HG03135 (cell line): Measurements from ENCODE around the gene GIT1.
A peak's percentile ranks its signal among the peaks of the same experiment; 100 is the strongest.

Source experiments
- ATAC-seq: cut with Tn5 transposase; IDR thresholded peaks from one replicate; pipeline ENCODE4 v1.9.1; 2021; ENCODE audit warnings: mild to moderate bottlenecking, moderate library complexity; ENCODE audit not compliant: unreplicated experiment

GIT1 gene

DNA sequence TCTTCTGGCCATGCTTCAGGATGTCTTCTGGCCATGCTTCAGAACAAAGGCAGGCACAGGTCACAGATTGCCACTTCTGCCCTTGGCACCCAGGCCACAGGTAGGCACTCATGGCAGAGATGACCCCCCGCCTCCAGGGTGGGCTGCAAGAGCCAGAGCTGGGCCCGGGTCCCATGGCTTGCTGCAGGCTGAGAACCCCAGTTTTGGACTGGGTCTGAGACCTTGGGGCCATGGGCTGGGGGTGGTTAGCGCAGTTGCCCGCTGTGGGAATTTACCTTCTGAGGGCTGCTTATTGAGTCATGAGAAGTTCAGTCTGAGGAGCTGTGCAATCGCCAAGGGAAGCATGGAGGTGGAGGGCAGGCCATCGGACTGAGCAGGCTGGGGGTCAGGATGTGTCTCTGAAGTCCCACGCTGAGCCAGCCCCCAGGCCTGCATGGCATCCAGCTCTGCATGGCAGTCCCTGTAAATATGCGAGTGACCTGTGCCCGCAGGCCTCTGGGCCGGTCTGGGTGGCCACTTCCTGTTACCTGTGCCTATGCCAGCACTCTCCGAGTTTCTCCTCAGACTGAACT lies 5.2 kb upstream of the GIT1 start:
- no peak for ATAC-seq

DNA sequence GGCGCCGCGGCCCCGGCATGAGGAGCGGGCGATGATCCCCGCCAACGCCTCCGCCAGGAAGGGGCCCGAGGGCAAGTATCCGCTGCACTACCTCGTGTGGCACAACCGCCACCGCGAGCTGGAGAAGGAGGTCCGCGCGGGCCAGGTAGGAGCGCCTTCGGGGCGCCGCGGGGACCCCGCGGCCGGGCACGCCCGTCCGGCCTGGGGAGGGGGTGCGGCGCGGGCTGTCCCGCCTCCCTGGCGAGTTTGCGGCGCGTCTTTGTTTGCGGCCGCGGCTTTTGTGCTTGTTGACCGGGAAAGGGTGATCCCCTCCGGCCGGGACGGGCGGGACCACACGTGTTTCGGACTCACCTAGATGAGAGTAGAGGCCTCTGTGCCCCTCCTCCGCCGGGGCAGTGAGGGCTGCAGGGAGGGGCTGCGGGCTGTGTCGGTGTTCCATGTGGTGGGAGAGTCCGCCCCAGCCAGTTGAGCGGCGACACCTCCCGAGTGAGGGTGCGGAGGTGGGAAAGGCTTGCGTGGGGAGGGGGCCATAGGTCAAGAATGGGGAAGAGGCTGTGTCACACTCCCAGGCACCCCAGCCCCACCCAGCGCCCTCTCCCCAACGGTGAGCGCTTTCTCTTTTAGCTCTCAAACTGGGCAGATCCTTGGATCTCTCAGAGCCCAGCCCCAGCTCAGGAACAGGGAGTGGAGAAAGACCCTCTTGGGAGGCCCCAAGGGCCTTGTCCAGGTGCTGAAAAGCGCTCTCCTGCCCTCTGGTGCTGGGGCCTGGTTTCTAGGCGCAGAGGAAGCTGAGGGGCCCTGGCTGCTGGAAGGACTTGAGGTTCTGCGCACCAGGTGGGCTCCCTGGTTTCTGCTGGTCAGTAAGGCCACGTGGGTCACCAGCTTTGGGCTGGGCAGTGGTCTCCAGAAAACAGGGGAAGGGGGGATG lies 4.4 kb upstream of the GIT1 start:
- no peak for ATAC-seq

DNA sequence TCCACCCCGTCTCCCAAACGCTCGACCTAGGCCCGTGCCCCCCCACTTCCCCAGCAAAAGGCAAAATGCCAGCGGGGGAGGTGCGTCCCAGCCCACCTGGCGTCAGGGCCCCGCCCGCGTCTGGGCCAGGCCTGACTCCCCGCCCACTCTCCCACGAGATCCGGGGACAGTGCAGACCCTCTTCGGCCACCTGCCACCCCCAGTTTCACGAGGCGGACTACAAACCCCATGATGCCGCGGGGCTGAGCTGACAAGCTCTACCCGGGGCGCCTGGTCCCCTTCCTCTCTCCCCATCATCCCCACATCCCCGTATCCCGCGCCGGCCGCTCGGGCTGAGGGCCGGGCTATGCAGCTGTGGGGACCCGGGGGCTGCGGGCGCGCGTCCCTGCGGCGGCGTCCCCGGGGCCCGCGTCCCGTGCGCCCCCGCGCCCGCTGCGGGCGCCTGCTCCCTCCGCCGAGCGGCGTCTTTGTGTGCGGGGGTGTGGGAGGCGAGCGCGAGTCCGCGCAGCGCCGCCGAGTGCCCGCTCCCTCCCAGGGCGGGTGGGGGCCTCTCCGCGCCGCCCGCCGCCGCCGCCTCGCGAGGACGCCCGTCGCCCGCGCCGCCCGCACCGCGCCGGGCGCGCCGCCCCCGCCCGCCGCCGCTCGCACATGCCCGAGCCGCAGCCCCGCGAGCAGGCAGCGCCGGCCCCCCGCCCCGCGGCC lies 3.6 kb upstream of the GIT1 start, which contains the start of gene ANKRD13B:
TSS of gene ANKRD13B (plus strand) at position 283 of the 702 bp plus-strand sequence. CDS start 490 bp downstream, outside the sequence.
- ATAC-seq: no peak

DNA sequence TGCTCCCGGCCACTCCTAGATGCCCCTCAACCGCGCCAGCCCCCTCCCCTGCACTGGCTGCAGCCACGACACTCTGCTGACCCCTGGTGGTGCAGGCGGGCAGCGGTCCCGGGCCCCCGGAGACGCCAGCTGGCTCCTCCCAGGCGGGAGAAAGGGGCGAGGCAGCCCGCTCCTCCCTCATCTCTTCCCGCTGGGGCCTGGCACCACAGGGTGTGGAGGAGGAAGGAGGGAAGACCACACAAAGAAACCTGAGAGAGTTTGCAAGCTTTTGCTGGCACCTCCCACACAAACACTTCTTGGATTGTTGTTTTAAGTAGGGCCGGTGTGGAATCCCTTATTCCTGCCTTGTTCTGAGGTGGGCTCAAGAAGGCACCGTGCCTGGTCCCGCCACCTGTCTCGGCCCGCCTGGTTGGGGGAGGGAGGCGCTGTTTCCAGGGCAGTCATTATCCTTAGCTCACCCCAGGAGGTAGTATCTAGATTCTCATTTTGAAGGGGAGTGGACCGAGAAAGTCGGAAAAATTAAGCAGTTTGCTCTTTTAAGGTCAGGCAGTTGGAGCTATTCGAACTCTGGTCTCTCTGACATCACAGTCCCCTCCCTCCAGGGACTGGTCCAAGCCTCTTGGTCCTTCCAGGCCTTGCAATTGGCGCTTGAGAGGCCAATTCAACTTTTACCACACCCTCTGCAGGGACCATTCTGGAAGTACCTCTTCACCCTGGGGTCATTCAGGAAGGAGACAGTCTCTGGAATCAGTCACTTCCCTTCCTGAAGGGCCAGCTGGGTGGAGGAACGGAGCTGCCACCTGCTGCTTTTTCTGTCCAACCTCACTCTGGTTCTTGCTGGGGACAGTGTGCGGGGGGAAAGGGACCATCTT lies 2.5 kb upstream of the GIT1 start:
- ATAC-seq: no peak

DNA sequence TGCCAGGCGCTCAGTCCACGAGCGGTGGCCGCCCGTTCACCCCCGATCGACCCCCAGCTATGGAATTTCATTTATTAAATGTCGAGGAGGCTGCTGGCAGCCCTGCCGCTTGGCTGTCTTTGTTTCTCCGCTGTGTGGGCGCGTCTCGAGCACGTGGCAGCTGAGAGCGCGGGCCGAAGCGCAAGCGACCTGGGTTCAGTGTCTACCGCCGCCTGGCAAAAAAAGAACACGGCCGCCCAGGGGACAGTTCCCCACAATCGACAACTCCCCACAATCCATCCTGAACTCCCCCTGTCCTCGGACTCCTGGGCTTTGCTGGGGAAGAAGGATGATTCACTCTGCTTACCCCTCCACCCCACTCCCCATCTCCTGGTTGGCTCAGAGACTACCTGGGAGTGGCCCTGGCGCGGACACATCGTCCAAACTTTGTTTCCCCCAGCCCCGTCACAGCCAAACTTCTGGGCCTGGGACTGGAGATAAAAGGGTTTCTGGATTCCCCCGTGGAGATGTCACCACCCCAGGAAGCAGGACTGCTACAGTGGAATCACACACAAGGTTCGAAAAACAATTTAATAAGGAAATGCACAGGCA lies 1.8 kb upstream of the GIT1 start:
- ATAC-seq: no peak

DNA sequence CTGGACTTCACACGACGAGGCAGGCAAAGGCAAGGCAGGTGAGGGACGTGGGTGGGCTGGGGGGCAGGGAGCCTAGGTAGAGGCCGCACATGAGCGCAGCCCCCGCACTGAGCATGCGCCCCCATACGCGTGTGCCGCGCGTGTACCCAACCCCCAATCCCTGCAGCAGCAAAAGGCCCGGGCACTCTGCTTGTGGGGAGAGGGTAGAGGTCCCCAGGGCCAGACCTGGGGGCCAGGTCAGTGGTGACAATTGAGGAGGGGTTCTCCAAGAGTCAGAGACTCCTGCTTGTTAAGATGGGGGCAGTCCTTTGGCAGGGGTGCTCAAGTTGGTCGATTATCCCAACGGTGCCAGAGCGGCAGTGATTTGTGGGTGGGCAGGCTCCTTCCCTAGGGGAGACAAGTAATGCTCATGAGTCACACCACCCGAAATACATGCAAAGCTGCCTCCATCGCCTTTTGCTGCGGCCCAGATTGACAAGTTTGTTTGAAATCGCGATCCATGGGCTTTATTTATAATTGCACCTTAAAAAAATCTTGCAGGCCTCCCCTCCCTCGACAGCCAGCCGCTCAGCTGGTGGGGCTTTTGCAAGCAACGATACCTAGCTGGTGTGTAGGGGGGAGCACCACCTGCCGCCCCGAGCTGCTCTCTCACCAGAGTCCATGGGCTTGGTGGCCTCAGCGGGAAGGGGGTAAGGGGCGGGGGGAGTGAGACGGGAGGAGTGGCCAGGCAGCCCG lies 1.1 kb upstream of the GIT1 start:
- no peak for ATAC-seq

DNA sequence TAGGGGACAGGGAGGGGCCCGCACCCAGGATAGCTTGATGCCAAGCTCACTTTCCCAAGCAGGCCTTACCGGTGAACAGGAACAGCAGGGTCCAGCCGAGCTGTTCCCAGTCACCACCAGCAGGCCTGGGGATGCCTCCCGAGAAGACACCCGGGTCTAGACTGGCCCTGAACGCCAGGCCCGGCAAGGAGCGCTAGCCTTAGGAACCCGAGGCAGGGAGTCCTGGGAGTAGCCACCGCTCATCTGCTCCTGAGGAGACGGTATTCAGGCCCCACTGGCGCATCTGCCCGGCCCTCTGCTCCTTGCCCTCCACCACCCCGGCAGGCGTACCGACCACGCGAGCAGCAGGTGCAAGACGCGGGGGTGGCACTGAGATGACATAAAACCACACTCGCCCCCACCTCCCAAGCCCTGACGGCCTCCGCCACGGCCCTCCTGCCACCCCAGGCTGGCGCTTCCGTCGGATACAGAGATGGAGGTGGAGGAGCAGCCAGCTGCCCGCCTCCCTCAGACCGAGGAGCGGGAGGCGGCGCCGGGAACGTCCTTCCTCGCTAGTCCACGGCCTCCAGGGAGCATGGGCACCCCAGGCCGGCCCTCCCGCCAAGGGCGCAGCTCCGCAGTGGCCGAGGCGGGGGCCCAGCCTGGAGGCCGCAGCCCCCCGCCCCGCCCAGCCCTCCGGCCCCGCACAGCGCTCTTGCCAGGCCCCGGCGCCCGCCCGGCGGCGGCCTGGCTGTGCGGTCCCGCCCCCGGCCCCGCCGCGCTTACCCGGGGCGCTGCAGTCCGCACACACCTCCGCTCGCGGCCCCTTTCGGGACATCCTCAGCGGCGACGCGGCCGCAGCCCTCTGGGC lies 661 bp downstream of the GIT1 start:
- peak; percentile 15 for ATAC-seq

DNA sequence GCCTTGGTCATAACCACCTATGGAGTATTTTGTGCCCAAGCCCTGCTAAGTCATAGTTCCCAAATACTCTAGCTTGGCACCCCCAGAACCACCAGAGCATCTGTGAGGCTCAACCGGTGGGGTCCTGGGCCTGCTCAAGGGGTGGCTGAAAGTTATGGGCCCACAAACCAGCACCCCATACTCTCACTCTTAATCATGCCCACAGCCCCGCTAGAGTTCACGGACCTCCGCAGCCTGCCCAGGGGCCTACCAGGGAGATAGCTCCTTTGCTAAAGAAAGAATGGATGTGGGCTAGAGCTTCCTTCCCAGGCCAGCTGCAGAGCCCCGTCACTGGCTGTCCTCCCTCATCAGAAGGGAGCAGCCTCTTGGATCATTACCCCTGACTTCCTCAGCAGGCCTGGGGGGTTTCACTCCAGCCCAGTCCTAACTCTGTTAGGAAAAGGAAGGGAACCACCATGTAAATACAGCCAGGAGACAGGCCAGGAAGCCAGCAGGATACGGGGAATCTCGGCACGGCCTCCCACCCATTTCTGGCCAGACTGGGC lies 1.4 kb downstream of the GIT1 start:
- no peak for ATAC-seq

DNA sequence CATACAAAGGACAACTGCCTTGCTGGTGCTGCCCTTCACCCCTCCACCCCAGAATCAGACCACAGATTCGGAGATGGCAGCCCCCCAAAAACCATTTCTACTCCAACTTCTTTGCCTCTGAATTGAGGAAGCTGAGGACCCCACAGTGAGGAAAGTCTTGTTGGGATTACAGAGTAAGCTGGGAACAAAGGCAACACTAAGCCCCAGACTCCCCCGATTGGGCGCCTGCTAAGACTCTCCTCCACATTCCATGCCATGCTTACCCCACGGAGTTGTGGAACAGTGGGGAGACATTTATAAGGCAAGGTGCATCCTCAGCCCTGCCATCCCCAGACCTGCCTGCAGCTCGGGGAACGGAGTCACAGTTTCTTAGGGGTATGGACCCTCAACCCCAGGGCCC lies 1.9 kb downstream of the GIT1 start:
- no peak for ATAC-seq

DNA sequence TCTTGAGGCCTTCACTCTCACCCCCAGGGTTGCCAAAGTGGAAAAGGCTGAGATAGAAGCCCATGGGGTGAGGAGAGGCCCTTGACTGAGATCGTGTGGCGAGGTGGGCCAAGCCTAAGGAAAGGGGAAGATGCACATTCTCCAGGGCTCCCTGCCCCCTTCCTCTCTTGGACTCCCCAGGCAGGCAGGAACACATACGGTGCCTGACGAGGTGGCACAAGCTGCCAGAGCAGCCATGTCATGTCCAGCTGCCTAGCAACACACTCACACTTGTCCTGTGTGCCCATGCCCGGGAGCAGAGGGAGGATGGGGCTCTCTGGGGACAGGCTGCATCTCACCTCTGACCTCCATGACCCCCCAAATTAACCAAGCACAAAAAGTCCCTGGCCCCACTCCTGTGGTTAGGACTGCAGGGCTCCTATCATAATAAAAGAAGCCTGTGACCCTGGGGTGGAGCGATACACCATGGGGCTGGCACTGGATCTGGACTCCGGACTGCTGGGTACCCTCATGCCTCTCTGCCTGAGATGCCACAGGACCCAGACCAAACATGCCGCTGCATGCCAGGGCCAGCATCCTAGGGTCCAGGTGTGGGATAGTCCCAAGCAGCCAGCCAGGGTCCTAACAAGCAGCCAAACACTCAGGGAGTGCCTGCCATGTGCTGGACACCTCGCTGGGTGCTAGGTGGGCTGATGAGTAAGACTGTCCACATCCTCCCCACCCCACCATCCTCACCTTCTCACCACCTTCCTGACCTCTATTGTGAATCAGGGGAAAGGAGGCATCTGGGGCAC lies 2.6 kb downstream of the GIT1 start:
- ATAC-seq: no peak

DNA sequence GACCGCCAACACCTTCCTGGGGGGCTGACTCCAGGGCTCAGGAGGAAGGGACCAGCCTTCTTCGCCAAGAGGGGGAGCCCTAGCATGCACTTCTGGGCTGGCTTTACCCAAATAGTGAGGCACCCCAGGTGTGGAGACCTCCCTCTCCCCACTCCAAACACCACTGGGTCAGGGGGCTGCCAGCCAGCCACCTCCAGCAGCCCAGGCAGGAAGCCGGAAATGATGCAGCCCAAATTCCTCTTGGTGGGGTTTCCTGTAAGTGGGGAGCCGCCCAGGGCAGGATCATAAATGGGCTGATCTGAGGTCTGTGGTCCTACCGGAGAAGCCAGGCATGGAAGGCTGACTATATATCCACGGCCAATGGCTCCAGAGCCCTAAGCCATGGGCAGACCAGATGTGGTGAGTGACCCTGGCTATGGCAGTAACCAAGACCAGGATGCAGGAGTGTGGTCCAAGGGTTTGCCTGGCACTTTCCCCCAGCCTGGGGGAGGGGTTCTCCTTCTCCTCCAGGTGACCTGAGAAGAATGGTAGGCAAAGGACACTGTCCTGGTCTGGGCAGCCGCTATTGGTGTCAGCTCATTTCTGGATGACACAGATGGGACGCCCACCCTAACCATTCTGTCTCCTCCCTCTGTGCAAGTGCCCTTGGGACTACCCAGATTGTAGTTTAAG lies 4.2 kb downstream of the GIT1 start:
- ATAC-seq: no peak

DNA sequence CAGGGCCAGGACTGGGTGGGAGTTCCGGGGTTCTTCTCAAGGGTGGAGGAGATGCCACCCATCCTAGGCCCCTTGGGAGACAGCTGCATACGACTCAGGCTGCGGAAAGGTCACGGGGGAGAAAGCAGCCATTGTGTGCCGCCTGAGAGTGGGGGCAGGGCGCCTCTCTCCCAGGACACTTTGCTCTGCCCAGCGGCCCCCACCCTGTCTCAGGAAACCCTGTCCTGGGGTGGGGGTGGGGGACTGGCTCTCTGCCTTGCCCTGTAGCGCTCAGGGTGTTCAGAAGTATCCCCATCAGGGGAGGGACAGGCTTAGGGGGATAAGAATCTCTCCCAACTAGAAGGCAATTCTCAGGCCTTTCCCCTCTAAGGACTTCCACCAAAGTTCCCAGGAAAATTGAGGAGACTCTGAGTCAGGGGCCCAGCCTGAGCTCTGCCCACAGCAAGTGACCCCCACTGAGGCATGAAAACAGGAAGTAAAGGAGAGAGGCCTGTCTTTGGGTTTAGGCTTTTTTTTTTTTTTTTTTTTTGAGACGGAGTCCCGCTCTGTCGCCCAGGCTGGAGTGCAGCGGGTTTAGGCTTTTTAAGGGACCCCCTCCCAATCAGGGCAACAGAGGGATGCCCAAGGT lies 4.9 kb downstream of the GIT1 start:
- ATAC-seq: no peak

DNA sequence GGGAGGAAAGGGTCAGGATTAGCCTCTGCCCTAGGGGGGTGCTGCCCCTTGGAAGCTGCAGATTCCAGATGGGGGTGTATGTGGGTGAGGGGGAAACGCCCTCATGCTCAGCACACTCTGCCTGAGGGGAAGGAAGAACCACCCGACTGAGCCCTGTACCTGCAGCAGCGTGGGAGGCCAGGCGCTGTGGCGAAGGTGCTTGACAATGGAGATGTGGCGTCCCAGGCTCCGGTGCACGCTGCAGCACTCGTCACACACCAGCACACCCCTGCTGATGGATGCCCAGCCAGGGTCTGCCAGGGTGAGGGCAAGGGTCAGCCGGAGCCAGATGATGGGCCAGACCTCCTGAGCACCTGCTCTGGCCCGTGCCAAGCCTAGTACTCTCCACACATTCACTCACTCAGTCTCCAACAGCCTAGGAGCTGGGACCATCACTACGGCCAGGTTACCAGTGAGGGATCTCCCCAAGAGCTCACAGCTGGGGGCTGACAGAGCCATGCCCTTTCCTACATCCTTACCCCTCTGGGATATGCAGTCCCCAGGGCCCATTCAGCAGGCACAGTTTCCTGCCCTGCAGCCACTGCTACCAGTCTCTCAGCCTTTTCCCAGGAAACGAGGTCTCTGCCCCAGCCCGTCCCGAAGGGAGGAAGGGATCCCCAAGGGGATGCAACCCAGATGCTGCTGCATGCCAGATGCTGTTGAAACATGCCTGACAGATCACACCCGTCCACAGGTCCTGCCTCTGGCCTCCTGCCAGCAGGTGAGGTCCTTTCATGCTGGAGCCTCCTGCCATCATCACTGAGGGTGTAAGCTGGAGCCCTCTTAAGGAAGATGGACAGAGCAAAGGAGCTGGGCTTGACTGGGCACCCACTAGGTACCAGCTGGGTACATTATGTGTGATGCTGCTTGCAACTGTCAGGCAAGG lies 5.9 kb downstream of the GIT1 start:
- ATAC-seq: no peak

DNA sequence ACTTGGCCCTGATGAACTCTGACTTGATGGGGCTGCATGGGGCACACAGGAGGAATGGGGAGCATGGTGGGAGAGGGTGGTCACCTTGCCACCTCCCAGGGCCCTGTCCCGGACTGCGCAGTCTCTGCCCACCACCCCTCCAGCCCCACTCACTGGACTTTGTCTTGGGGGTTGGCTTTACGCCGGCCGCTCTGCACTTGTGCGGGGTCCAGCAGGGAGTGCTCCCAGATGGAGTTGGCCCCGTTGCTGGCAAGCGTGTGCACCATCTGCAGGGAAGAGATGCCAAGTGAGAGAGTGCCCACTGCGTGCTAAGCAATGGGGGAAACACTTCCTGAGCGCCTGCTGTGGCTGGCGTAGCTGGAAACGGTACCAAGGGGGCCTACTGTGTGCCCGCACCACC lies 6.7 kb downstream of the GIT1 start:
- ATAC-seq: no peak

DNA sequence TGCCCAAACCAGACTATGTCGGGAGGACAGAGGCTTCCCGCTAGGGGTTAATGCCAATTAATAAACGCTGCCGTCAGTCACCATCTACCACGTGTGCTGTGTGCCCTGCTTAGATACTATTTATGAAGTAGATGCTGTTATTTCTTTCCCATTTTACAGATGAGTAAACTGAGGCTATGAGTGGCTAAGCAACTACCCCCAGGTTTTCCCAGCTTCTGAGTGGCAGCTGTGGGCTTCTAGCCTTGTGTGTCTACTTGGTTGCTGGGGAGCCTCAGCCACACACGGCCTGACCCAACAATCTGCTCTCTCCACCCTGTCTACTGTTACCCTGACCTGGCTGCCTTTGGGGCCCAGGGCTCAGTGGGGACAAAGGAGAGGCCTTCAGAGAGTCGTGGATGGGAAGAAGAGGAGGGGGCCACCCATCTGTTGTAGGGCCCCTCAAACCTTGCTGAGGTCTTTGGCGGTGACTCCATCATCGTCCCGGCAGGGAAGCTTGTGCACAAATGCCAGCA lies 7.1 kb downstream of the GIT1 start:
- ATAC-seq: no peak
